ENCODE data around the gene FAM47C.
A peak's percentile ranks its signal among the peaks of the same experiment; 100 is the strongest.
"Not testable (repeated sequence)": the region's sequence is repeated elsewhere in the genome, so short reads cannot be mapped to it uniquely, and the experiment has no call there.

FAM47C gene

DNA sequence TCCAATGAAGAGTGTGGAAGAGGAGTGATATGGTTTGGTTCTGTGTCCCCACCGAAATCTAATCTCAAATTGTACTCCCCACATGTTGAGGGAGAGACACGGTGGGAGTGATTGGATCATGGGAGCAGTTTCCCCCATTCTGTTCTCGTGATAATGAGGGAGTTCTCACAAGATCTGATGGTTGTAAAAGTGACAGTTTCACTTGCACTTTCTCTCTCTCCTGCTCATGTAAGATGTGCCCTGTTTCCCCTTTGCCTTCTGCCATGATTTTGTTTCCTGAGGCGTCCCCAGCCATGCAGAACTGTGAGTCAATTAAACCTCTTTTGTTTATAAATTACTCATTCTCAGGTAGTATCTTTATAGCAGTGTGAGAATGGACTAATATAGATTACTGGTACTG lies 39.6 kb downstream of the FAM47C start:
- no peak for DNase-seq (ENCODE audit: low read depth in 2 of 2)
- TF ChIP-seq, protein P1, sequence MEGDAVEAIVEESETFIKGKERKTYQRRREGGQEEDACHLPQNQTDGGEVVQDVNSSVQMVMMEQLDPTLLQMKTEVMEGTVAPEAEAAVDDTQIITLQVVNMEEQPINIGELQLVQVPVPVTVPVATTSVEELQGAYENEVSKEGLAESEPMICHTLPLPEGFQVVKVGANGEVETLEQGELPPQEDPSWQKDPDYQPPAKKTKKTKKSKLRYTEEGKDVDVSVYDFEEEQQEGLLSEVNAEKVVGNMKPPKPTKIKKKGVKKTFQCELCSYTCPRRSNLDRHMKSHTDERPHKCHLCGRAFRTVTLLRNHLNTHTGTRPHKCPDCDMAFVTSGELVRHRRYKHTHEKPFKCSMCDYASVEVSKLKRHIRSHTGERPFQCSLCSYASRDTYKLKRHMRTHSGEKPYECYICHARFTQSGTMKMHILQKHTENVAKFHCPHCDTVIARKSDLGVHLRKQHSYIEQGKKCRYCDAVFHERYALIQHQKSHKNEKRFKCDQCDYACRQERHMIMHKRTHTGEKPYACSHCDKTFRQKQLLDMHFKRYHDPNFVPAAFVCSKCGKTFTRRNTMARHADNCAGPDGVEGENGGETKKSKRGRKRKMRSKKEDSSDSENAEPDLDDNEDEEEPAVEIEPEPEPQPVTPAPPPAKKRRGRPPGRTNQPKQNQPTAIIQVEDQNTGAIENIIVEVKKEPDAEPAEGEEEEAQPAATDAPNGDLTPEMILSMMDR (IDR thresholded peaks at IDR 0.05; ENCODE audit: low read depth, low read length) = no peak

DNA sequence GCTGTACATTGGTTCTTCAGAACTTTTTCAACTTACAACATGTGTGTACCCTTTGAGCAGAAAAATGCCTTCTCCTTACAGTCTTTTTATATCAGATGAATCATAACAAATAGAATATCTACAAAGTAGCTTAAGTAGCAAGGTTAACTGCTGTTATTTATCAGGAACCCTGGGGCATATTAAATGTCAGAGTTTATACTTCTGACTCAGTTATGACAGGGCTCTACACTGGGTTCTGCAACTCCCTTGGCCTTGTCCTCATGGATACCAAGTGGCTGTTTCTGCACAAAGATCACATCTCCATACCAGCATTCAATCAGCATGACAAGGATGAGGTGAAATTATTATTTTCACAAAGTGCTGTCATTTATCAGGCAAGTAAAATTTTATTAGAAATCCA lies 49.4 kb downstream of the FAM47C start:
- DNase-seq (ENCODE audit: low read depth in 2 of 2); H3K4me3 ChIP-seq (replicated peaks in 1 of 2; ENCODE audit: low read depth in 2 of 2, low read length in 2 of 2): not testable (repeated sequence)

More for the DNA sequence above, 39.6 kb downstream of the FAM47C start:
- no peak overlapping the region for H3K4me3 ChIP-seq (replicated peaks in 1 of 2; ENCODE audit: low read depth in 2 of 2, low read length in 2 of 2)

DNA sequence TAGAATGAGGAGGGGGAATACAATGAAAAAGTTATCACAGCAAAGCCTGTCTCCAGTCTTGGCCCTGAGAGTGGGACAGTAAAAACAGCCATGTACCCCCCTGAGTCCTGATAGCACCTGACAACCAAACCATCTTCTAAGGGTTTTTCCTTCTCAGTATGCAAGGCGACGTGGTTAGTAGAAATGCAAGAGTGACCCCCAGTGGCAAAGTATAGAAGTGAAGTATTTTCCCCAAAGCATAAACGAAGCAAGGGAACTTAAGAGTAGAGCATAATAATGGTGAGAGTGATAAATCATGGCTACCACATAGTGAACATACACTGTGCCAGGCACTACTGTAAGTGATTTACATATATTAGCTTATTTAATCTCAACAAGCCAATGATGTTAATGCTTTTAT lies 52.8 kb downstream of the FAM47C start:
- DNase-seq (ENCODE audit: low read depth in 2 of 2) = peak; percentile 55 to 57
- no peak overlapping the region for H3K4me3 ChIP-seq (replicated peaks in 1 of 2; ENCODE audit: low read depth in 2 of 2, low read length in 2 of 2)
- TF ChIP-seq, protein P1 (IDR thresholded peaks at IDR 0.05; ENCODE audit: low read depth, low read length) = peak; percentile 51

Data from cardiac fibroblast (primary cell).